Measurements from ENCODE around the gene KRT31. TPM values are rescaled to one million over a fixed set of nuclear protein-coding genes. Genes with fewer than 3 reads are reported as not detected.

Gene KRT31
- total RNA-seq, 2 donors from 2014 or later, result not detected

DNA sequence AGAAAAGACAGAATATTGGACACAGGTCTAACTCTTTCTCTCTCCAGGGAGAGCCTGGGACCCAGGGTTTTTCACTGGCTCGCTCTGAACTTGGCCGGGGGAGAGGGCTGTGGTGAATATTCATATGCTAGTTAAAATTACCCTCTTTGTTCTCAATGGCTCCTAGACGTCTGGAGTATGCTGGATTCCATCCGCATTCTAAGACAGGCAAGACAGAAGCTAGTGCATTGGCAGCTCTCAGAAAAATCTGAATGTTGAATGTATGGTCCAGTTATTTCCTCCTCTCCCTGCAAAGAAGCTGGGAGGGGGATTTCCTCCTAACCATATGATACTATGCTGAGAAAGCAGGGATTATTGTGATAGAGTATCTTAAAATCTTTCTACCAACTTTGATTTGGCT lies 9.7 kb downstream of the KRT31 start:
- no peaks in the 10 kb centered on the region for H3K27me3 Mint-ChIP-seq (ENCODE audit: insufficient read depth)
- DNase-seq, result peak; percentile 20
- TF ChIP-seq, protein P1, sequence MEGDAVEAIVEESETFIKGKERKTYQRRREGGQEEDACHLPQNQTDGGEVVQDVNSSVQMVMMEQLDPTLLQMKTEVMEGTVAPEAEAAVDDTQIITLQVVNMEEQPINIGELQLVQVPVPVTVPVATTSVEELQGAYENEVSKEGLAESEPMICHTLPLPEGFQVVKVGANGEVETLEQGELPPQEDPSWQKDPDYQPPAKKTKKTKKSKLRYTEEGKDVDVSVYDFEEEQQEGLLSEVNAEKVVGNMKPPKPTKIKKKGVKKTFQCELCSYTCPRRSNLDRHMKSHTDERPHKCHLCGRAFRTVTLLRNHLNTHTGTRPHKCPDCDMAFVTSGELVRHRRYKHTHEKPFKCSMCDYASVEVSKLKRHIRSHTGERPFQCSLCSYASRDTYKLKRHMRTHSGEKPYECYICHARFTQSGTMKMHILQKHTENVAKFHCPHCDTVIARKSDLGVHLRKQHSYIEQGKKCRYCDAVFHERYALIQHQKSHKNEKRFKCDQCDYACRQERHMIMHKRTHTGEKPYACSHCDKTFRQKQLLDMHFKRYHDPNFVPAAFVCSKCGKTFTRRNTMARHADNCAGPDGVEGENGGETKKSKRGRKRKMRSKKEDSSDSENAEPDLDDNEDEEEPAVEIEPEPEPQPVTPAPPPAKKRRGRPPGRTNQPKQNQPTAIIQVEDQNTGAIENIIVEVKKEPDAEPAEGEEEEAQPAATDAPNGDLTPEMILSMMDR (conservative IDR thresholded peaks at IDR 0.05), result no peak
- no peak overlapping the region for H3K4me3 Mint-ChIP-seq
- peaks cover 6% of the 10 kb centered on the region for H3K9me3 Mint-ChIP-seq
- H3K4me1 Mint-ChIP-seq, result no peaks in the 10 kb centered on the region
- no peaks in the 10 kb centered on the region for H3K36me3 Mint-ChIP-seq (ENCODE audit: low read depth)
- H3K9me3 ChIP-seq (ENCODE audit: control insufficient read depth, low read length), result no peaks in the 10 kb centered on the region
- no peaks in the 10 kb centered on the region for H3K36me3 ChIP-seq (ENCODE audit: control insufficient read depth, insufficient read depth, low read length)
- 82 to 100% methylated on average over 2 to 4 of the region's 4 CpGs for WGBS, 2 experiments (ENCODE audit: insufficient coverage in 1 of 2, insufficient read length in 1 of 2)
- H3K27me3 ChIP-seq (ENCODE audit: control insufficient read depth, insufficient read depth, low read length, poor library complexity, severe bottlenecking), result no peaks in the 10 kb centered on the region
- H3K4me3 ChIP-seq (ENCODE audit: low read length), result no peak overlapping the region
- H3K27ac ChIP-seq (ENCODE audit: low read depth, low read length), result no peak overlapping the region
- H3K9ac ChIP-seq (ENCODE audit: extremely low read depth, low read length, poor library complexity, severe bottlenecking), result no peak overlapping the region
- H3K27ac Mint-ChIP-seq, result no peak overlapping the region
- no peaks in the 10 kb centered on the region for H3K4me1 ChIP-seq (ENCODE audit: control insufficient read depth, insufficient read depth, low read length)

DNA sequence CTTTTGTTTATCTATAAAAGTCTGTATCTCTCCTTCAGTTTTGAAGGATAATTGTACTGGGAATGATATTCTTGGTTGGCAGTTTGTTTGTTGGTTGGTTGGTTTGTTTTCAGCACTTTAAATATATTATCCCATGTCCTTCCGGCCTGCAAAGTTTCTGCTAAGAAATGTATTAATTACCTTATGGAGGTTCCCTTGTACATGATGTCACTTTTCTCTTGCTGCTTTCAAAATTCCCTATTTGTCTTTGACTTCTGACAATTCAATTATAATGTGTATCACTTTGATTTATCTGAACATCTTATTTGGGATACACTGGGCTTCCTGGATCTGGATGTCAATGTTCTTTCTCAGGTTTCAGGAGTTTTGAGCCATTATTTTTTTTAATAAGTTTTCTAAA lies 11.2 kb downstream of the KRT31 start:
- Mint-ChIP-seq H3K27ac (no peak overlapping the region), H3K4me3 (no peak overlapping the region), H3K9me3 (peaks cover 6% of the 10 kb centered on the region), H3K27me3 (ENCODE audit: insufficient read depth) (no peaks in the 10 kb centered on the region), H3K36me3 (ENCODE audit: low read depth) (no peaks in the 10 kb centered on the region), H3K4me1 (no peaks in the 10 kb centered on the region)
- DNase-seq, result no peak
- TF ChIP-seq, protein P1 (conservative IDR thresholded peaks at IDR 0.05), result no peak
- Histone ChIP-seq H3K9me3 (ENCODE audit: control insufficient read depth, low read length) (no peaks in the 10 kb centered on the region), H3K36me3 (ENCODE audit: control insufficient read depth, insufficient read depth, low read length) (no peaks in the 10 kb centered on the region), H3K27me3 (ENCODE audit: control insufficient read depth, insufficient read depth, low read length, poor library complexity, severe bottlenecking) (no peaks in the 10 kb centered on the region), H3K9ac (ENCODE audit: extremely low read depth, low read length, poor library complexity, severe bottlenecking) (no peak overlapping the region), H3K4me3 (ENCODE audit: low read length) (no peak overlapping the region), H3K27ac (ENCODE audit: low read depth, low read length) (no peak overlapping the region), H3K4me1 (ENCODE audit: control insufficient read depth, insufficient read depth, low read length) (no peaks in the 10 kb centered on the region)
- WGBS, 2 experiments (ENCODE audit: insufficient coverage in 1 of 2, insufficient read length in 1 of 2), result 100% methylated on average over 1 of the region's 1 CpG

GRCh38 chr17:41383690-41384089 lies 13.7 kb downstream of the KRT31 start:
- H3K9me3 Mint-ChIP-seq, result peaks cover 6% of the 10 kb centered on the region
- no peaks in the 10 kb centered on the region for H3K27me3 ChIP-seq (ENCODE audit: control insufficient read depth, insufficient read depth, low read length, poor library complexity, severe bottlenecking)
- no peaks in the 10 kb centered on the region for H3K4me1 ChIP-seq (ENCODE audit: control insufficient read depth, insufficient read depth, low read length)
- no peaks in the 10 kb centered on the region for H3K36me3 Mint-ChIP-seq (ENCODE audit: low read depth)
- H3K4me3 ChIP-seq (ENCODE audit: low read length), result no peak overlapping the region
- DNase-seq, result peak; percentile 10
- no peak overlapping the region for H3K9ac ChIP-seq (ENCODE audit: extremely low read depth, low read length, poor library complexity, severe bottlenecking)
- no peaks in the 10 kb centered on the region for H3K36me3 ChIP-seq (ENCODE audit: control insufficient read depth, insufficient read depth, low read length)
- H3K9me3 ChIP-seq (ENCODE audit: control insufficient read depth, low read length), result no peaks in the 10 kb centered on the region
- H3K27ac Mint-ChIP-seq, result no peak overlapping the region
- H3K27ac ChIP-seq (ENCODE audit: low read depth, low read length), result no peak overlapping the region
- no peak overlapping the region for H3K4me3 Mint-ChIP-seq
- H3K4me1 Mint-ChIP-seq, result no peaks in the 10 kb centered on the region
- 92% methylated on average over 1 of the region's 1 CpG; no CpG with 5 or more reads in 1 of the 2 experiments for WGBS, 2 experiments (ENCODE audit: insufficient coverage in 1 of 2, insufficient read length in 1 of 2)
- TF ChIP-seq, protein P1 (conservative IDR thresholded peaks at IDR 0.05), result no peak
- peaks cover 1% of the 10 kb centered on the region for H3K27me3 Mint-ChIP-seq (ENCODE audit: insufficient read depth)

All from endodermal cell (in vitro differentiated cells).